HG03460 (cell line): ENCODE results near the gene KCNK7.
"Not testable (repeated sequence)": the region's sequence is repeated elsewhere in the genome, so short reads cannot be mapped to it uniquely, and the experiment has no call there.

Source experiments
- ATAC-seq: cut with Tn5 transposase; IDR thresholded peaks from one replicate; pipeline ENCODE4 v1.9.1; 2021; ENCODE audit not compliant: unreplicated experiment

The KCNK7 gene

DNA sequence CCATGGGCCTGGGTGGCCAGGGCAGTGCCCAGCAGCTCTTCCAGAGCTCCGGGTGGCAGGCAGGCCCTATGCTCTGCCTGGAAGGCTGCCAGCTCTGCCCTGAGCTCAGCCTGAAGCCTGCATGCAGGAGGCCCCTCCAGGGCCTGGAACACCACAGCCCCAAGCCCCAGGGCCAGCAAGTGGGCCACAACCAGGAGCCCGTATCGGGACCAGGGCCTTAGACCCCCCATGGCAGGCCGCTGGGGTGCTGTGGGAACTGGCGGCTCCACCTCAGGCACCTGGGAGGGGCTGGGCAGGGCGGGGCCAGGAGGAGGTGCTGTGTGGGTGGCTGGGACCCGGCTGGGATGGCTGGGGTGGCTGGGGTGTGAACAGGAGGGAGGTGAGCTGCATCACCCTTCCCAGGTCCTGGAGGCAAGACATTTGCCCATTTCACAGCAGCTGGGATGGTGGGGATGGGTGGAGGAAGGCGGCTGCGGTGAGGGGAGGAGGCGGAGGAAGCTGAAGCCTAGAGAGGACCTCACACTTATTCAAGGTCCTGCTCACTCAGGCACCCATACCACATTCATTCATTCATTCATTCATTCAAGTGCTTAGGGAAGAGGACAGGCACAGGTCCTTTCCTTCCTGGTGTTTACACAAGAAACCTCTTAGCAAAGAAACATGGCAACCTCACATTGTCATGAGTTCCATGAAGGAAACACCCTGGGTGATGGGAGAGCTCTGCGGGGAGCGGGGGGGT is at the start of gene KCNK7:
Gene KCNK7 (minus strand): TSS at position 258 of the 739 bp plus-strand sequence. CDS start 28 bp downstream, at position 230.
- no peak for ATAC-seq

- no peak for ATAC-seq
Measured at GRCh38 chr11:65644837-65645236, 49.2 kb upstream of the KCNK7 start.

GRCh38 chr11:65643971-65644370 is 48.4 kb upstream of the KCNK7 start:
- no peak for ATAC-seq

- ATAC-seq: no peak
Measured at GRCh38 chr11:65642014-65642671, 46.5 kb upstream of the KCNK7 start.

GRCh38 chr11:65641297-65642013 is 45.9 kb upstream of the KCNK7 start:
- no peak for ATAC-seq

GRCh38 chr11:65640483-65641296 is 45.1 kb upstream of the KCNK7 start:
- ATAC-seq: no peak

GRCh38 chr11:65639623-65640482 is 44.3 kb upstream of the KCNK7 start:
- ATAC-seq: peak; percentile 40

- not testable (repeated sequence) for ATAC-seq
Measured at GRCh38 chr11:65639228-65639597, 43.6 kb upstream of the KCNK7 start.

GRCh38 chr11:65637794-65638419 is 42.3 kb upstream of the KCNK7 start, which contains the start of gene SIPA1:
Gene SIPA1 (plus strand): TSS chr11:65638101. CDS start chr11:65640922, 2,821 bp downstream.
- peak; percentile 36 for ATAC-seq

- no peak for ATAC-seq
Measured at GRCh38 chr11:65637032-65637557, 41.5 kb upstream of the KCNK7 start.

DNA sequence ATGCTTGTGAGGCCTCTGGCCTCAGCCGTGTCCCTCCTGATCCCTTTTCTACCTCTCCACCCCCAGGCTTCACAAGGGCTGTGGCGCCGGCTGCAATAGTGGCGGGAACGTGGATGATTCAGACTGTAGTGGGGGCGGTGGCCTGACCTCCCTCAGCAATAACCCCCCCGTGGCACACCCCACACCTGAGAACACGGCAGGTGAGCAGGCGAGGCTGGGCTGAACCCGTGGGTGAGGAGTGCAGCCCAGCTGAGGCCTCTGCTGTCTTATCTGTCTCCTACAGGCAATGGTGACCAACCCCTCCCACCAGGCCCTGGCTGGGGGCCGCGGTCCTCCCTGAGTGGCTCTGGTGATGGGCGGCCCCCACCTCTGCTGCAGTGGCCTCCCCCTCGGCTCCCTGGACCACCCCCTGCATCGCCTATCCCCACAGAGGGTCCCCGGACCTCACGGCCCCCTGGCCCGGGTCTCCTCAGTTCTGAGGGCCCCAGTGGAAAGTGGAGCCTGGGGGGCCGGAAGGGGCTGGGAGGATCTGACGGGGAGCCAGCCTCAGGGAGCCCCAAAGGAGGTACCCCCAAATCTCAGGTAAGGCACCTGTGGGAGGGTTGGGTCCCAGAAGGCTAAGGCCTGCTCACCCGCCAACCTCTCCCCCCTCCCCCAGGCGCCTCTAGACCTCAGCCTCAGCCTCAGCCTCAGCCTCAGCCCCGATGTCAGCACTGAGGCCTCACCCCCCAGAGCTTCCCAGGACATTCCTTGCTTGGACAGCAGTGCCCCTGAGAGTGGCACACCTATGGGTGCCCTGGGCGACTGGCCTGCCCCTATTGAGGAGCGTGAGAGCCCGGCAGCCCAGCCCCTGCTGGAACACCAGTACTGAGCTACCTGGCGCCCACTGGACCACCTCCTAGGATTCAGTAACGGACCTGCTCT is 40.8 kb upstream of the KCNK7 start:
- no peak for ATAC-seq

- no peak for ATAC-seq
Measured at GRCh38 chr11:65634905-65635731, 39.5 kb upstream of the KCNK7 start.

DNA sequence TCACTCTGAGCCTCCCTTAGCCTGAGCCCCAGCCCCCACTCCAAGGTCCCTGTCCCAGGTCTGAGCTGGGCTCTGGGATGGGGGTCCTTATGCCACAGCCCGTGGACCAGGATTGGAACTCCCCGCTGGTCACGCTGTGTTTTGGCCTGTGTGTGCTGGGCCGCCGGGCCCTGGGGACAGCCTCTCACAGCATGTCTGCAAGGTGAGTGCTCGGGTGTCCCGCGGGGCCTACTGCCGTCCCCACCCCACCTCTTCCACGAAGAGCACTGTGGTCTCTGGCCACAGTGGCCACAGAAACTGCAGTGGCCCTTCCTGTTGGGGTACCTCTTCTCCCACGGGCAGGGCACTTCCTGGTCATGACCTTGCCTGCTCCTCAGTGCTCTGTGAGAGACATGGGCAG is 38.8 kb upstream of the KCNK7 start:
- no peak for ATAC-seq

- ATAC-seq: no peak
Measured at GRCh38 chr11:65634109-65634436, 38.5 kb upstream of the KCNK7 start.

GRCh38 chr11:65633390-65634108 is 37.9 kb upstream of the KCNK7 start:
- no peak for ATAC-seq

GRCh38 chr11:65630215-65630614 is 34.6 kb upstream of the KCNK7 start:
- ATAC-seq: no peak

DNA sequence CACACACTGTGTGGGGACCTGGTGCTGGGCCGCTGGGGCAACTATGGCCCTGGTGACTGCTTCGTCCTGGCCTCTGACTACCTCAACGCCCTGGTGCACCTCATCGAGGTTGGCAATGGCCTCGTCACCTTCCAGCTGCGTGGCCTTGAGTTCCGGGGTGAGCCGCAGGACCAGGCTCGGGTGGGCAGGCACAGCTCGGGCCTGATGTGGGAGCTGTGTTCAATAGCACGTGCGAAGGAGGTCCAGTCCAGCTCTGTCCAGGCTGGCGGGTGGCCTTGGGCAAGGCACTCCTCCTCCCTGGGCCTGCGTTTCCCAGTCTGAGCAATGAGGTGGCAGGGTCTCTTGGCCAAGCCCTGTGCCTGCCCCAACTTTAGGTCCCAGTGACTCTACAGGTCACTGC is 34.0 kb upstream of the KCNK7 start:
- ATAC-seq: no peak
